GM08714 (cell line): ENCODE data around the gene ADGRF1.

Experiments used
- H3K4me3 ChIP-seq: fragments of 200-500 bp; sonication (Bioruptor generic); 2 replicates; pipeline ENCODE4 v1.5.1; 2014; ENCODE audit warnings: mild to moderate bottlenecking, low read length, inconsistent platforms
- ZNF274 ChIP-seq: IDR thresholded peaks from 2 replicates; pipeline ENCODE4 v1.6.1; 2012; ENCODE audit warnings: mild to moderate bottlenecking, low read depth, low read length

ADGRF1 gene

GRCh38 chr6:46990031-46990644 lies 52.0 kb downstream of the ADGRF1 start:
- no peak for TF ChIP-seq ZNF274
- H3K4me3 ChIP-seq: no peak overlapping the region

- no peak overlapping the region for H3K4me3 ChIP-seq
- no peak for TF ChIP-seq ZNF274
These were observed 52.7 kb downstream of the ADGRF1 start for GRCh38 chr6:46989398-46989797.

DNA sequence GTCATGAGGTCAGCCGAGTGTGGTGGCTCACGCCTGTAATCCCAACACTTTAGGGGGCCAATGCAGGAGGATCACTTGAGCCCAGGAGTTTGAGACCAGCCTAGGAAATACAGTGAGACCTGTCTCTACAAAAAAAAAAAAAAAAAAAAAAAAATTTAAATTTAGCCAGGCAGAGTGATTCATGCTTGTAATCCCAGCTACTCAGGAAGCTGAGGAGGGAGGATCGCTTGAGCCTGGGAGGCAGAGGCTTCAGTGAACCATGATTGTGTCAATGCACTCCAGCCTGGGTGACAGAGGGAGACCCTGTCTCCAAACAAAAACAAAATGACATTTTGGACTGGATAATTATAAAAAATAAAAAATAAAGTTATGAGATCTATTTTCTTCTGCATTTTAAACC lies 56.2 kb downstream of the ADGRF1 start:
- TF ChIP-seq ZNF274: no peak

DNA sequence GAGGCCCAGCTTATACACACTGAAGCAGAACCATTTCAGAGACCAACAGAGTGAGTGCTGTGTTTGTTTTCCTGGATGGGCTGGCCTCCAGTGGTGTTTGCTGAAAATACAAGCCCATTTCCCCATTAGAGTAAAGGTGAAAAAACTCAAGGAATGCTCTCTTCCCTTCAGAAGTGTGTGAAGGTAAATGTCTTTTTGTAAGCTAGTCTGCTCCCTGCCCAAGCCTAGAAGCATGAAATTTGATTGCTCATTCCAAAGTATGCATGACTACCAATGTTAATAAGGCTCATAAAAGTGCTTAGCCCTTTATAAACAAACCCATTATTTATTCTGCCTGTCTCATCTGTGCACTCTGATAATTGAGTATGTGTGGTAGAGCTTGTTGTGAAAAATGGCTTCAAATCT lies 59.1 kb downstream of the ADGRF1 start:
- TF ChIP-seq ZNF274: no peak
- H3K4me3 ChIP-seq: no peak overlapping the region

More for the DNA sequence above, 56.2 kb downstream of the ADGRF1 start:
- no peak overlapping the region for H3K4me3 ChIP-seq

GRCh38 chr6:46979206-46979605 lies 62.9 kb downstream of the ADGRF1 start:
- no peak for TF ChIP-seq ZNF274
- H3K4me3 ChIP-seq: no peak overlapping the region

DNA sequence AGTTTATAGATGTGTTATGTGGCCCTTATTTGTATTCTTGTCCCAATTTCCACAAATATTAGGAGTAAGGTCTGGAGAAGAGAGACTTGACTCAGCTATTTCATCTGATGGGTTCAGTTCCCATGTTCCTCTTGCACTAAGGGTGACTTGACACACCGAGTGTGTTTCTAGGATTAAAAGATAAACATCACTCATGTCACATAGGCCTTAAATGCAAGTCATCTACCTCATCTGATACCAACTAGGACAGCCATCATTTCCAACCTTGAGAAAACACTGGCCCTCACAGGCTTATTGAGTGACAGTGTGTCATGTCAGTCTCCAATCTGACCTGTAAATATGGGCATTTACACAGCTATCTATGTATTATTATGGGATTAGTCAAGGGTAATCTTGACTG lies 67.3 kb downstream of the ADGRF1 start:
- TF ChIP-seq ZNF274: no peak
- H3K4me3 ChIP-seq: no peak overlapping the region

DNA sequence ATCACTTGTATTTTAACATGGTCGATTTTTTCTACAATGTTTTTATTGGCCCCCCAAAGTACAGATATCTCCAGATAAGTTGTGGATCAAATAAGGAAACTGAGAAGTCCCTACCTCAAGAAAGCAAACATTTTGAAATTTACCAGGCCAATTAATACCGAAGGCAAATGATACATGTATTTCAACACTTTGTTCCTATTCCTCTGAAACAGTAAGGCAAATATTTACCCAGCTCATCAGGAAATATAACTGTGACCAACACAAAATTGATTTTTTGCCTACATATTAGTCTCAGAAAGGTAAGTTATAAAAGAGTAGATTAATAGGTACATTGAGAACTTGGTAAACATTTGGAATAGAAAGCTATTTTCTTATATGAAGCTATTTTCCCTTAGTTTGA lies 69.1 kb downstream of the ADGRF1 start:
- no peak overlapping the region for H3K4me3 ChIP-seq
- no peak for TF ChIP-seq ZNF274

- H3K4me3 ChIP-seq: no peak overlapping the region
- no peak for TF ChIP-seq ZNF274
These were observed 69.6 kb downstream of the ADGRF1 start for GRCh38 chr6:46972531-46972930.

DNA sequence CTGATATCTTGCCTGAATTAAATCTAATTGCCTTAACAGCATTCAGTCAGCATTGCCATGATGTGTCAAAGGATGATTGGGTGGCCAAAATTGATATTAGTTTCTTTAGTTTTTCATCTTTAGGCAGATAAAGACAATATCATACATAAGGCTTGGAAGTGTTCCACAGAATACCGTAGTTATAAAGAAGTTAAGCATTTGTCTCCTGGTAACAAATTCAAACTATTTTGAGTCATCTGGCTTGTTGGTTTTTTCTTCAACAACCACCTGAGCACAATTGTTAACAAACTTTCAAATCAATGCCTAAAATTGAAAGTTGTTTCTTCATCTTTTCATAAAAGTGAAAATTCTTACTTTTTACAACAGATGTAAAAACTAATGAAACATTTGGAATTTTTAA lies 72.9 kb downstream of the ADGRF1 start:
- H3K4me3 ChIP-seq: no peak overlapping the region

GRCh38 chr6:46967826-46968349 lies 74.2 kb downstream of the ADGRF1 start:
- no peak for TF ChIP-seq ZNF274
- no peak overlapping the region for H3K4me3 ChIP-seq

More for the DNA sequence above, 72.9 kb downstream of the ADGRF1 start:
- TF ChIP-seq ZNF274: no peak

DNA sequence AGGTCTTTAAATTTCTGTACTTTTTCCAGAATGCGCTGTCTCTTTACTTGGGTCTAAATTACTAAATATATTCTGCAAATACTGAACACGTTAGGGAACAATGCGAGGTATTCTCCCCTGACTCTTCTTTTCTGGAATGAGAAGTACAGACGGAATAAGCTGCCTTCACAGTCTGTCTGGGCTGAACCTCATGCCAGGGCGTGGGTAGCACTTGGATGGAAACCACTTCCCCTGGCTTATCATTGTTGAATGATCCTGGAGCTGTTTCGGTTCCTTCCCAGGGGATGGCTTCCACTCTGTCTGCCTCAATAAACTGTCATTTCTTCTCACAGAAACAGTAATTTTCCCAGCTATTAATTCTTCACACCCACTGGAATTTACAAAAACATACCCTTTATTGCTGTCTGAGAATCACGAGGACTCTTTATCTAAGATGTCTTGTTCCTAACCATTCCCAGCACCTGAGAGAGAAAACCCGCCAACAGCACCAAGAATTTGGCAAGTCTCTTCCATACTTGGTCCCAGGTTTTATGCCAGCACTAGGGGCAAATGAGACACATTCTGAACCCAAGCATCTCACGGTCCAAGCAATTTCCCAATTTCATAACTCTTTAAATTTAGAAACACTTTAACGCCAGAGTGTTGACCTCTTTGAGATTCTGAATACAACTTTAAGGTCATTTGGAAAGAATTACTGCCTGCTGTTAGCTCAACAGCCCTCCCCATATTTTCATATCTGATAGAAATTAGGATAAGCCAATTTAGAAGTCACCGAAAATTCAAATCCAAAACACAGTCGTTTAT lies 77.2 kb downstream of the ADGRF1 start:
- no peak overlapping the region for H3K4me3 ChIP-seq
- no peak for TF ChIP-seq ZNF274

DNA sequence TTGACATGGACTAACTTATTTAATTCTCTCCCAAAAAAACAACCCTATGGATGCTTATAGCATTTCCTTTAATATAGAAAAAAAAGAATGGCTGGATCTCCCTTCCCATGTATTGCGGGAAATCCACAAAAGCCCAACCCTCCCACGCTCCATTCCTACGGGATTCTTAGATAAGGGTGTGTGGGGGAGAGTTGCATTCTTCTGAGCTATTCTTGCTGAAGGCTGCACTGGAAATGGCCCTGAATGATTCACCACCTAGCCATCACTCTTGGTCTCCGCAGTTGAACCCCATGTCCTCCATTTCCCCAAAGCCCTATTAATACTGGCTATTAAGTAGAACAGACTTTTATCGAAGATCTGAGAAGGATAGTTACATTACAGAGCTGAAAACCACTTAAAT lies 78.5 kb downstream of the ADGRF1 start:
- no peak for TF ChIP-seq ZNF274
- H3K4me3 ChIP-seq: no peak overlapping the region

- TF ChIP-seq ZNF274: no peak
- H3K4me3 ChIP-seq: no peak overlapping the region
These were observed 79.1 kb downstream of the ADGRF1 start for GRCh38 chr6:46963039-46963438.

- no peak for TF ChIP-seq ZNF274
- H3K4me3 ChIP-seq: no peak overlapping the region
These were observed 80.4 kb downstream of the ADGRF1 start for GRCh38 chr6:46961711-46962110.

GRCh38 chr6:46961232-46961631 lies 80.9 kb downstream of the ADGRF1 start:
- H3K4me3 ChIP-seq: no peak overlapping the region
- TF ChIP-seq ZNF274: no peak

- H3K4me3 ChIP-seq: no peak overlapping the region
- TF ChIP-seq ZNF274: no peak
These were observed 82.7 kb downstream of the ADGRF1 start for GRCh38 chr6:46959419-46959818.
